ENCODE data around the gene DNAH14.

DNAH14 gene

DNA sequence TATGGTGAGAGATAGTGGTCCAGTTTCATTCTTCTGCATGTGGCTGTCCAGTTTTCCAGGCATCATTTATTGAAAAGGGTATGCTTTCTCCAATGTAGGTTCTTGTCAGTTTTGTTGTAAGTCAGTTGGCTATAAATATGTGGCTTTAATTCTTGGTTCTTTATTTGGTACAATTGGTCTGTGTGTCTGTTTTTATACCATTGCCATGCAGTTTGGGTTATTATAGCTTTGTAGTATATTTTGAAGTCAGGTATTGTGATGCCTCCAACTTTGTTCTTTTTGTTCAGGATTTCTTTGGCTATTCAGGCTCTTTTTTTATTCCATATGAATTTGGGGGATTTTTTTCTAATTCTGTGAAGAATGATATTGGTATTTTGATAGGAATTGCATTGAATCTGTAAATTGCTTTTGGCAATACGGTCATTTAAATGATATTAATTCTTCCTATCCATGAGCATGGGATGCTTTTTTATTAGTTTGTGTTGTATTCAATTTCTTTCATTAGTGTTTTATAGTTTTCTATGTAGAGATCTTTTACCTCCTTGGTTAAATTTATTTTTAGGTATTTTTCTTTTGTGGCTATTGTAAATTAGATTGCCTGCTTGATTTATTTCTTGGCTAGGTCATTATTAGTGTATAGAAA lies 3.3 kb downstream of the DNAH14 start (continued):
- TF ChIP-seq, protein P1, sequence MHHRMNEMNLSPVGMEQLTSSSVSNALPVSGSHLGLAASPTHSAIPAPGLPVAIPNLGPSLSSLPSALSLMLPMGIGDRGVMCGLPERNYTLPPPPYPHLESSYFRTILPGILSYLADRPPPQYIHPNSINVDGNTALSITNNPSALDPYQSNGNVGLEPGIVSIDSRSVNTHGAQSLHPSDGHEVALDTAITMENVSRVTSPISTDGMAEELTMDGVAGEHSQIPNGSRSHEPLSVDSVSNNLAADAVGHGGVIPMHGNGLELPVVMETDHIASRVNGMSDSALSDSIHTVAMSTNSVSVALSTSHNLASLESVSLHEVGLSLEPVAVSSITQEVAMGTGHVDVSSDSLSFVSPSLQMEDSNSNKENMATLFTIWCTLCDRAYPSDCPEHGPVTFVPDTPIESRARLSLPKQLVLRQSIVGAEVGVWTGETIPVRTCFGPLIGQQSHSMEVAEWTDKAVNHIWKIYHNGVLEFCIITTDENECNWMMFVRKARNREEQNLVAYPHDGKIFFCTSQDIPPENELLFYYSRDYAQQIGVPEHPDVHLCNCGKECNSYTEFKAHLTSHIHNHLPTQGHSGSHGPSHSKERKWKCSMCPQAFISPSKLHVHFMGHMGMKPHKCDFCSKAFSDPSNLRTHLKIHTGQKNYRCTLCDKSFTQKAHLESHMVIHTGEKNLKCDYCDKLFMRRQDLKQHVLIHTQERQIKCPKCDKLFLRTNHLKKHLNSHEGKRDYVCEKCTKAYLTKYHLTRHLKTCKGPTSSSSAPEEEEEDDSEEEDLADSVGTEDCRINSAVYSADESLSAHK (tag by site-specific recombination; IDR thresholded peaks at IDR 0.05), result no peak
- TF ChIP-seq ZNF184 (tag by site-specific recombination; IDR thresholded peaks at IDR 0.05) (0 out of 2 replicates have a peak, but pooled peaks have one; percentile 34), SP3 (tag by site-specific recombination; IDR thresholded peaks at IDR 0.05) (0 out of 2 replicates have a peak, but pooled peaks have one; percentile 29), SETDB1 (IDR thresholded peaks at IDR 0.05; ENCODE audit: insufficient read length, low read length) (peak; percentile 88), ZNF768 (tag by site-specific recombination; IDR thresholded peaks at IDR 0.05) (0 out of 2 replicates have a peak, but pooled peaks have one; percentile 6), RBAK (tag by site-specific recombination; IDR thresholded peaks at IDR 0.05) (0 out of 2 replicates have a peak, but pooled peaks have one; percentile 8), ZNF341 (tag by site-specific recombination; IDR thresholded peaks at IDR 0.05; ENCODE audit: low read depth) (no peak)

- Histone ChIP-seq H3K36me3 (ENCODE audit: control insufficient read depth in 2 of 2, insufficient read depth in 1 of 2, low read length in 2 of 2) (no peaks in the 10 kb centered on the region), H3K4me3 (ENCODE audit: low read depth, low read length) (no peak overlapping the region), H3K4me1 (ENCODE audit: control insufficient read depth, insufficient read depth, low read length) (no peaks in the 10 kb centered on the region), H3K9me3 (ENCODE audit: control insufficient read depth, insufficient read depth, low read depth, low read length) (no peaks in the 10 kb centered on the region; the same call in 1 of the 2 replicates), H3K27ac (ENCODE audit: extremely low read depth, low read depth, low read length) (no peak overlapping the region)
- POLR2A ChIA-PET, result no interaction called here
- TF ChIP-seq ZNF549 (tag by site-specific recombination; IDR thresholded peaks at IDR 0.05) (0 out of 2 replicates have a peak, but pooled peaks have one; percentile 7), ZNF529 (tag by site-specific recombination; IDR thresholded peaks at IDR 0.05; ENCODE audit: insufficient replicate concordance) (peak; percentile 6), ZSCAN18 (tag by site-specific recombination; IDR thresholded peaks at IDR 0.05) (no peak), ZNF747 (tag by site-specific recombination; IDR thresholded peaks at IDR 0.05) (no peak), ZNF350 (tag by site-specific recombination; IDR thresholded peaks at IDR 0.05) (0 out of 2 replicates have a peak, but pooled peaks have one; percentile 5), ZNF664 (tag by site-specific recombination; IDR thresholded peaks at IDR 0.05) (no peak), ZNF843 (tag by site-specific recombination; IDR thresholded peaks at IDR 0.05) (no peak)
- CTCF ChIA-PET, result interaction anchor here (0.7 kb wide), 1 partner anchor 410 kb away, joined by 3 read pairs; no protein-coding TSS in a partner anchor
These were observed 4.1 kb downstream of the DNAH14 start for GRCh38 chr1:224933584-224933983.

DNA sequence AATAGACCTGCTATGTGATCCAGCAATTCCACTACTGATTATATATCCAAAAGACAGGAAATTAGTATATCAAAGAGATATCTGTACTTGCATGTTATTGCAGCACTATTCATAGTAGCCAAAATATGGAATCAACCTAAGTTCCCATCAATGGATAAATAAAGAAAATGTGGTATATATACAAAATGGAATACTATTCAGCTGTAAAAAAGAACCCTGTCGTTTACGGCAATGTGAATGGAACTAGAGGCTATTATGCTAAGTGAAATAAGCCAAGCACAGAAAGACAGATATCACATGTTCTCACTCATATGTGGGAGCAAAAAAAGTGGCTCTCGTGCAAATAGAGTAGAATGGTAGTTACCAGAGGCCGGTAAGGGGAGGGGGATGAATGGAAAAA lies 9.2 kb downstream of the DNAH14 start:
- Histone ChIP-seq H3K36me3 (ENCODE audit: control insufficient read depth in 2 of 2, insufficient read depth in 1 of 2, low read length in 2 of 2) (no peaks in the 10 kb centered on the region), H3K4me3 (ENCODE audit: low read depth, low read length) (no peak overlapping the region), H3K4me1 (ENCODE audit: control insufficient read depth, insufficient read depth, low read length) (no peaks in the 10 kb centered on the region), H3K9me3 (ENCODE audit: control insufficient read depth, insufficient read depth, low read depth, low read length) (no peaks in the 10 kb centered on the region), H3K27ac (ENCODE audit: extremely low read depth, low read depth, low read length) (no peak overlapping the region)
- ChIA-PET CTCF (interaction anchor here (0.7 kb wide), 1 partner anchor 823 kb away, joined by 4 read pairs; no protein-coding TSS in a partner anchor), POLR2A (no interaction called here)
- TF ChIP-seq ZNF596 (tag by site-specific recombination; IDR thresholded peaks at IDR 0.05), result no peak
- TF ChIP-seq ZSCAN5A (tag by site-specific recombination; IDR thresholded peaks at IDR 0.05), result no peak
- TF ChIP-seq SCRT2 (tag by site-specific recombination; IDR thresholded peaks at IDR 0.05), result no peak
- TF ChIP-seq ZNF114 (tag by site-specific recombination; IDR thresholded peaks at IDR 0.05), result no peak
- TF ChIP-seq ZNF18 (tag by site-specific recombination; IDR thresholded peaks at IDR 0.05), result no peak
- no peak for TF ChIP-seq SALL2 (tag by site-specific recombination; IDR thresholded peaks at IDR 0.05; ENCODE audit: borderline replicate concordance)
- no peak for TF ChIP-seq ZNF112 (tag by site-specific recombination; IDR thresholded peaks at IDR 0.05)
- no peak for TF ChIP-seq ZNF335 (tag by site-specific recombination; conservative IDR thresholded peaks at IDR 0.05)
- no peak for TF ChIP-seq ZNF169 (tag by site-specific recombination; IDR thresholded peaks at IDR 0.05)
- no peak for TF ChIP-seq ZNF398 (tag by site-specific recombination; IDR thresholded peaks at IDR 0.05)
- peak; percentile 85 for TF ChIP-seq ZNF146 (tag by site-specific recombination; IDR thresholded peaks at IDR 0.05)
